ENCODE data around the gene KRTAP9-3. TPM values are rescaled to one million over a fixed set of nuclear protein-coding genes. Genes with fewer than 3 reads are reported as not detected.
"Not testable (repeated sequence)": the region's sequence is repeated elsewhere in the genome, so short reads cannot be mapped to it uniquely, and the experiment has no call there.

KRTAP9-3 gene
- polyA plus RNA-seq, 1 donor from 2014 or later: not detected

- Mint-ChIP-seq H3K9me3 (no peaks in the 10 kb centered on the region), H3K36me3 (no peaks in the 10 kb centered on the region)
These were observed 35.5 kb downstream of the KRTAP9-3 start for GRCh38 chr17:41267711-41268110.

GRCh38 chr17:41271323-41271722, 39.1 kb downstream of the KRTAP9-3 start:
- H3K36me3 Mint-ChIP-seq, H3K27ac Mint-ChIP-seq, H3K9me3 Mint-ChIP-seq, H3K4me3 Mint-ChIP-seq, H3K4me1 Mint-ChIP-seq: not testable (repeated sequence)
- peaks cover 12% of the 10 kb centered on the region for H3K27me3 Mint-ChIP-seq

More at GRCh38 chr17:41267711-41268110, 35.5 kb downstream of the KRTAP9-3 start:
- no peak overlapping the region for H3K27ac Mint-ChIP-seq
- H3K4me3 Mint-ChIP-seq: no peak overlapping the region
- H3K27me3 Mint-ChIP-seq: peaks cover 19% of the 10 kb centered on the region
- no peaks in the 10 kb centered on the region for H3K4me1 Mint-ChIP-seq

- Mint-ChIP-seq H3K4me1 (peaks cover 0 to 2% (median 2%) of the 10 kb centered on the region in 3 donors), H3K36me3 (no peaks in the 10 kb centered on the region), H3K27me3 (peaks cover 11% of the 10 kb centered on the region), H3K9me3 (no peaks in the 10 kb centered on the region), H3K27ac (peak overlapping the region in 1 of 3 donors; percentile 63), H3K4me3 (no peak overlapping the region)
These were observed 39.6 kb downstream of the KRTAP9-3 start for GRCh38 chr17:41271858-41272257.

GRCh38 chr17:41275648-41276190, 43.5 kb downstream of the KRTAP9-3 start, which contains the start of gene KRTAP9-7:
Gene KRTAP9-7, plus strand, starts transcription at chr17:41275698. Its CDS starts 0 bp downstream, at chr17:41275698.
- H3K9me3 Mint-ChIP-seq, H3K36me3 Mint-ChIP-seq, H3K4me1 Mint-ChIP-seq, H3K4me3 Mint-ChIP-seq, H3K27ac Mint-ChIP-seq: not testable (repeated sequence)
- H3K27me3 Mint-ChIP-seq: peaks cover 11% of the 10 kb centered on the region

- peaks cover 7% of the 10 kb centered on the region for H3K27me3 Mint-ChIP-seq
- no peak overlapping the region for H3K4me3 Mint-ChIP-seq
- peaks cover 2 to 3% (median 2%) of the 10 kb centered on the region in 3 donors for H3K9me3 Mint-ChIP-seq
- peaks cover 0 to 3% (median 2%) of the 10 kb centered on the region in 3 donors for H3K4me1 Mint-ChIP-seq
- H3K27ac Mint-ChIP-seq: no peak overlapping the region
- H3K36me3 Mint-ChIP-seq: peaks cover 2% of the 10 kb centered on the region
These were observed 46.1 kb downstream of the KRTAP9-3 start for GRCh38 chr17:41278176-41278955.

Other genes with a start within 250 kb of the KRTAP9-3 start
- not detected for gene KRT40, start 248.1 kb upstream of the KRTAP9-3 start, polyA plus RNA-seq
- gene KRTAP3-3, start 238.3 kb upstream of the KRTAP9-3 start, polyA plus RNA-seq: not detected
- gene KRTAP3-2, start 232.5 kb upstream of the KRTAP9-3 start, polyA plus RNA-seq: not detected
- gene KRTAP3-1, start 223.3 kb upstream of the KRTAP9-3 start, polyA plus RNA-seq: not detected
- not detected for gene KRTAP1-5, start 205.2 kb upstream of the KRTAP9-3 start, polyA plus RNA-seq
- not detected for gene KRTAP1-4, start 202.3 kb upstream of the KRTAP9-3 start, polyA plus RNA-seq
- not detected for gene KRTAP1-3, start 197.6 kb upstream of the KRTAP9-3 start, polyA plus RNA-seq
- gene KRTAP1-1, start 191.0 kb upstream of the KRTAP9-3 start, polyA plus RNA-seq: not detected
- not detected for gene KRTAP2-1, start 185.1 kb upstream of the KRTAP9-3 start, polyA plus RNA-seq
- not detected for gene KRTAP2-2, start 177.2 kb upstream of the KRTAP9-3 start, polyA plus RNA-seq
- not detected for gene KRTAP2-3, start 172.3 kb upstream of the KRTAP9-3 start, polyA plus RNA-seq
- not detected for gene KRTAP2-4, start 166.6 kb upstream of the KRTAP9-3 start, polyA plus RNA-seq
- gene KRTAP4-7, start 148.3 kb upstream of the KRTAP9-3 start, polyA plus RNA-seq: not detected
- not detected for gene KRTAP4-8, start 134.3 kb upstream of the KRTAP9-3 start, polyA plus RNA-seq
- not detected for gene KRTAP4-16, start 130.2 kb upstream of the KRTAP9-3 start, polyA plus RNA-seq
- gene KRTAP4-9, start 127.1 kb upstream of the KRTAP9-3 start, polyA plus RNA-seq: not detected
- gene KRTAP4-11, start 114.1 kb upstream of the KRTAP9-3 start, polyA plus RNA-seq: not detected
- gene KRTAP4-12, start 108.3 kb upstream of the KRTAP9-3 start, polyA plus RNA-seq: not detected
- gene KRTAP4-6, start 91.9 kb upstream of the KRTAP9-3 start, polyA plus RNA-seq: not detected
- not detected for gene KRTAP4-5, start 82.6 kb upstream of the KRTAP9-3 start, polyA plus RNA-seq
- not detected for gene KRTAP4-4, start 71.7 kb upstream of the KRTAP9-3 start, polyA plus RNA-seq
- gene KRTAP4-3, start 64.2 kb upstream of the KRTAP9-3 start, polyA plus RNA-seq: not detected
- not detected for gene KRTAP4-2, start 54.2 kb upstream of the KRTAP9-3 start, polyA plus RNA-seq
- not detected for gene KRTAP4-1, start 47.5 kb upstream of the KRTAP9-3 start, polyA plus RNA-seq
- gene KRTAP9-1, start 42.6 kb upstream of the KRTAP9-3 start, polyA plus RNA-seq: not detected
- not detected for gene KRTAP9-2, start 5.8 kb upstream of the KRTAP9-3 start, polyA plus RNA-seq
- not detected for gene KRTAP9-8, start 5.5 kb downstream of the KRTAP9-3 start, polyA plus RNA-seq
- gene KRTAP9-4, start 17.2 kb downstream of the KRTAP9-3 start, polyA plus RNA-seq: not detected
- gene KRTAP9-9, start 22.9 kb downstream of the KRTAP9-3 start, polyA plus RNA-seq: not detected
- not detected for gene KRTAP9-6, start 32.9 kb downstream of the KRTAP9-3 start, polyA plus RNA-seq
- not detected for gene KRTAP9-7, start 43.2 kb downstream of the KRTAP9-3 start, polyA plus RNA-seq
- not detected for gene KRTAP29-1, start 70.4 kb downstream of the KRTAP9-3 start, polyA plus RNA-seq
- not detected for gene KRTAP16-1, start 76.9 kb downstream of the KRTAP9-3 start, polyA plus RNA-seq
- not detected for gene KRTAP17-1, start 83.3 kb downstream of the KRTAP9-3 start, polyA plus RNA-seq
- not detected for gene KRT33A, start 118.4 kb downstream of the KRTAP9-3 start, polyA plus RNA-seq
- not detected for gene KRT33B, start 137.4 kb downstream of the KRTAP9-3 start, polyA plus RNA-seq
- gene KRT34, start 149.9 kb downstream of the KRTAP9-3 start, polyA plus RNA-seq: not detected
- gene KRT31, start 165.2 kb downstream of the KRTAP9-3 start, polyA plus RNA-seq: not detected
- gene KRT37, start 192.1 kb downstream of the KRTAP9-3 start, polyA plus RNA-seq: not detected
- gene KRT38, start 208.5 kb downstream of the KRTAP9-3 start, polyA plus RNA-seq: not detected
- gene KRT32, start 234.9 kb downstream of the KRTAP9-3 start, polyA plus RNA-seq: not detected
- not detected for gene KRT35, start 248.7 kb downstream of the KRTAP9-3 start, polyA plus RNA-seq